22Rv1 (cell line): ENCODE measurements around the gene SLC25A12.
A peak's percentile ranks its signal among the peaks of the same experiment; 100 is the strongest.
"Not testable (repeated sequence)": the region's sequence is repeated elsewhere in the genome, so short reads cannot be mapped to it uniquely, and the experiment has no call there.

Experiments used
- H3K27ac ChIP-seq: fragments of 450-650 bp; 2 replicates; pipeline ENCODE4 v1.5.1; 2017
- ZFX ChIP-seq: fragments of 450-650 bp; IDR thresholded peaks from 2 replicates; pipeline ENCODE4 v1.6.1; 2017; ENCODE audit warnings: antibody characterized with exemption, borderline replicate concordance
- TF ChIP-seq, protein P1 (sequence below): fragments of 450-650 bp; IDR thresholded peaks from 2 replicates; pipeline ENCODE4 v1.5.1; 2017; ENCODE audit warnings: mild to moderate bottlenecking

Gene SLC25A12

DNA sequence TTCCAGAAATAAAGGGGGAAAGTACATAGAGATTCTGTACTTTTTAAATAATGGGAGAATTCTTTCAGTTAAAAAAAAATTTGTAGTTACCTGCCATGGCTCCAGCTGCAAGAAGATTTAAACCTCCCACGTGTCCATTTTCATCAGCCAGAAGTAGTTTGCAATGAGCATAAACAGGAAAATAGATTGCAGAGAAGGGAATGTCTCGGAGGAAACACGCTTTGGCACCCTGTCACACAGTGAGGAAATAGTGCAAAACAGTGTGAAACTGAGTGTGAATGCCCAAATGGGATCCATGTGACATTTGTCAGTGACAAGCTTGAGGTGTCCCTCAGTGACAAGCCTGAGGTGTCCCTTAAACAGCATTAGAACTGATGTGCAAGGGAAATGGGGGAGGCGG lies 102.7 kb downstream of the SLC25A12 start:
- no peak for TF ChIP-seq ZFX
- TF ChIP-seq, protein P1, sequence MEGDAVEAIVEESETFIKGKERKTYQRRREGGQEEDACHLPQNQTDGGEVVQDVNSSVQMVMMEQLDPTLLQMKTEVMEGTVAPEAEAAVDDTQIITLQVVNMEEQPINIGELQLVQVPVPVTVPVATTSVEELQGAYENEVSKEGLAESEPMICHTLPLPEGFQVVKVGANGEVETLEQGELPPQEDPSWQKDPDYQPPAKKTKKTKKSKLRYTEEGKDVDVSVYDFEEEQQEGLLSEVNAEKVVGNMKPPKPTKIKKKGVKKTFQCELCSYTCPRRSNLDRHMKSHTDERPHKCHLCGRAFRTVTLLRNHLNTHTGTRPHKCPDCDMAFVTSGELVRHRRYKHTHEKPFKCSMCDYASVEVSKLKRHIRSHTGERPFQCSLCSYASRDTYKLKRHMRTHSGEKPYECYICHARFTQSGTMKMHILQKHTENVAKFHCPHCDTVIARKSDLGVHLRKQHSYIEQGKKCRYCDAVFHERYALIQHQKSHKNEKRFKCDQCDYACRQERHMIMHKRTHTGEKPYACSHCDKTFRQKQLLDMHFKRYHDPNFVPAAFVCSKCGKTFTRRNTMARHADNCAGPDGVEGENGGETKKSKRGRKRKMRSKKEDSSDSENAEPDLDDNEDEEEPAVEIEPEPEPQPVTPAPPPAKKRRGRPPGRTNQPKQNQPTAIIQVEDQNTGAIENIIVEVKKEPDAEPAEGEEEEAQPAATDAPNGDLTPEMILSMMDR = no peak
- H3K27ac ChIP-seq = no peak overlapping the region

DNA sequence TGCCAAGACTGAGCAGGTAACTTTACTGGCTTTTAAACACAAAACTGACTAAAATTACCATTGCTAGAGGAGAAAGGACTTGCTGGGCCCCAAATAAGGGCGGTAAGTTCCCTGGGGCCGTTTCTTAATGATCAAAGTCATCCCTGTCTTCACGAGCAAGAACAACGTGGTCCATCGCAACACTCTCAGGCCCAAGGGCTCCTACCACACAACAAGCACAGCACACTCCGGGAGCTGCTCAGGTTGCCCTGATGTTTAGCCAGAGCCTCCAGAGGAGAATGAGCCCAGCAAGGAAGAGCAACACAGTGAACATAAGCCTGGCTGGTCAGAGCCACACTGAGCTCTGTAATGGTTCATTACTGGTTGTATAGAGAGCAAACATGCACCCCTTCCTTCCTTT lies 104.1 kb downstream of the SLC25A12 start:
- TF ChIP-seq, protein P1 = no peak
- no peak for TF ChIP-seq ZFX

DNA sequence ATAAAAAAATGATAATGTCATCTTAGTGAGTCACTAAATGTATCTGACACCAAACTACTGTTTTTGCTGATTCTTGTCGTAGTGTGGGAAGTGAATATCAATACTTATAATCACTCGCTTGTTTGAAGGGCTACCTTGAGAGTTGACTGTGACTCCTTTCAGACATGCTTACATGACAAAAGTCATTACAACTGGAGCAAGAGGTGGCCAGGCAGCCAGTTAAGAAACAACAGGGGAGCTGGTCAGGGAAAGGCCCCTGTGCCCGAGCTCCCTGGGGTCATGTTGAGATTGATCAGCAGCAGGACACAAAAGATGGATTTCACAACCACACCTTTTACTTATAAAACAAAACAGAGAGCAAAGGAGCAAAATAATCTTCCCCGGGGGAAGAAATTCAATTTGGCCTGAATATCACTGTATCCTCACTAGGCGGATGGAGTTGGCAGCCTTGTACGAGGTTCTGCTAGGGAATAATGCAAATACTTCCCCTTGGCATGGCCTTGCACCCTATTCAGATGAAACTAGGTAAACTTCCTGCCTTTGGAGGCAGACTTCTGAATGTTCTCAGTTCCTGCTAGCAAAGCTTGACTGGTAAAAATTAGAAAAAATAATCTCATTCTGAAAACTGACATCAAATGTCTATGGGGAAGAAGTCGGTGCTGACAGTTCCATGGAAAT lies 105.6 kb downstream of the SLC25A12 start:
- TF ChIP-seq, protein P1 = no peak
- no peak for TF ChIP-seq ZFX
- H3K27ac ChIP-seq = no peak overlapping the region

More for the DNA sequence above, 104.1 kb downstream of the SLC25A12 start:
- H3K27ac ChIP-seq = no peak overlapping the region

DNA sequence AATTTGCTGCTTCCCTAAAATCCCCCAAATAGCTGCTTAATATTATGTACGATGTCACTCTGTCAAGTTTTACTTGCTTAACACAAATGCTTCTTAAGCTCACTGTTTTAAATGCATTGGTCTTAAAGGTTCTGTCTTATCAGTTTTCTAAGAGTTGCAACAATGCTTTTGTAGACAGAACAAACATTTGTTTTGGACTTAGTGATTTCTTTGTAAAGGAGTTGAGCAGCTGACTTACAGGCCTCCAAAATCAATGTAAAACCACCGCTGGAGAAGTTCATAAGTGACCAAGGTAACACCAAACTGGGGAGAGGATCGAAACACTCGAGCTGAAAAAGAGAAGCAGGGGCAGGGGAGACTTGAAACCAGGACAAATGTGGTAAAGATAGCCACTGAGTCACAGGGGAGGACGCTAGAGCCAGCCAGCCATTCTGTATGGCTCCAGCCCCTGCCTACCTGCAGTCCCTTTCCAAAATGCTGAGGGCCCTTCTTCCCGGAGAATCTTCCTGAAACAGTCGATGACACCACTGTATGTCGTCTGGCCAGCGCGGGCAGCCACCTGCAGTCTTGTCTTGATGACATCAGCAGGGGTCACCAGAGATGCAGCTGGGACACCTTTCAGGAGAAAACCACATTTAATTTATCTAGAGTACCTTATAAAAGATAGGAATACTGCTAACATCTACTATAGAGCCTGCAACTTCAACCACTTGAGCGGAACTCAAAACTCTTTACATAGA lies 106.5 kb downstream of the SLC25A12 start:
- no peak for TF ChIP-seq ZFX
- TF ChIP-seq, protein P1 = 0 out of 2 replicates have a peak, but pooled peaks have one; percentile 5
- H3K27ac ChIP-seq = no peak overlapping the region

DNA sequence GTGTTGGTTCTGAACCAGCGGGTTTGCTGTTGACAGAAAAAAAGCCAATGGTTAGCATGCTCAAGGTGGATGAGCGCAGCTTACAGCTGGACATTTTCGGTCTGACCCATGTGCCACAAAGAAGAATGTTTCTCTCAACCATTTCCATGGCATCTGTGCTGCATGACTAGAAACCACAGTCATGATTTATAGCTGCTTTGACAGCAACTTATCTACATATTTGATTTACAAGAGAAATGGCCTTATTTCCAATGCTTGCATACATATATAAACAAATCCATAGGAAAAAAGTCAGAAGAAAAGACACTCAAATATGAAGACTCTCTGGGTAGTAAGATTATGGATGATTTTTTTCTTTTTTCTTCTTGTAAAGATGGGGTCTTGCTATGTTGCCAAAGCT lies 108.6 kb downstream of the SLC25A12 start:
- no peak overlapping the region for H3K27ac ChIP-seq
- TF ChIP-seq ZFX = no peak
- TF ChIP-seq, protein P1 = no peak

DNA sequence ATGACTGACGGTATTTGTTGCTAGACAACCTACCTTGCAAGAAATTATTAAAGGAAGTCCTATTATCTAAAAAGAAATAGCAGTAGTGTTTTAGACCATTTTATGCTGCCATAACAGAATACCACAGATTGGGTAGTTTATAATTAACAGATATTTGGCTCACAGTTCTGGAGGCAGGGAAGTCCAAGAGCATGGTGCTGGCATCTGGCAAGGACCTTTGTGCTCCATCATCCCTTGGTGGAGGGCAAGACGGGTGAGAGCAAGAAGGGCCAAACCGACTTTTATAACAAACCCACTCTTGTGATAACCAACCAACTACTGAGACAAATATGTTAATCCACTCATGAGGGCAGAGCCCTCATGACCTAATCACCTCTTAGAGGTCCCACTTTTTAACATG lies 115.5 kb downstream of the SLC25A12 start:
- TF ChIP-seq ZFX = no peak
- TF ChIP-seq, protein P1 = no peak

DNA sequence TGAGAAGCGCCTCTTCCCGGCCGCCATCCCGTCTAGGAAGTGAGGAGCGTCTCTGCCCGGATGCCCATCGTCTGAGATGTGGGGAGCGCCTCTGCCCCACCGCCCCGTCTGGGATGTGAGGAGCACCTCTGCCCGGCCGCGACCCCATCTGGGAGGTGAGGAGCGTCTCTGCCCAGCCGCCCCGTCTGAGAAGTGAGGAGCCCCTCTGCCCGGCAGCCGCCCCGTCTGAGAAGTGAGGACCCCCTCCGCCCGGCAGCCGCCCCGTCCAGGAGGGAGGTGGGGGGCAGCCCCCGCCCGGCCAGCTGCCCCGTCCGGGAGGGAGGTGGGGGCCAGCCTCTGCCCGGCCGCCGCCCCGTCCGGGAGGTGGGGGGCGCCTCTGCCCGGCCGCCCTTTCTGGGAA lies 119.5 kb downstream of the SLC25A12 start:
- not testable (repeated sequence) for H3K27ac ChIP-seq

More for the DNA sequence above, 115.5 kb downstream of the SLC25A12 start:
- H3K27ac ChIP-seq = no peak overlapping the region
